ENCODE measurements around the gene FHL2. TPM values are rescaled to one million over a fixed set of nuclear protein-coding genes. Genes with fewer than 3 reads are reported as not detected.
"Not testable (repeated sequence)": the region's sequence is repeated elsewhere in the genome, so short reads cannot be mapped to it uniquely, and the experiment has no call there.

The FHL2 gene
- total RNA-seq, 1 experiment from 2014 or later: 30.7 TPM

- Histone ChIP-seq H3K4me3 (peak overlapping the region; percentile 95), H3K36me3 (peaks cover 27% of the 10 kb centered on the region), H3K27ac (peak overlapping the region; percentile 99), H3K27me3 (no peaks in the 10 kb centered on the region), H3K9me3 (replicated peaks) (no peaks in the 10 kb centered on the region), H3K4me1 (peaks cover 7% of the 10 kb centered on the region)
- DNase-seq: no peak
These were observed 62.1 kb downstream of the FHL2 start for GRCh38 chr2:105336786-105337121.

DNA sequence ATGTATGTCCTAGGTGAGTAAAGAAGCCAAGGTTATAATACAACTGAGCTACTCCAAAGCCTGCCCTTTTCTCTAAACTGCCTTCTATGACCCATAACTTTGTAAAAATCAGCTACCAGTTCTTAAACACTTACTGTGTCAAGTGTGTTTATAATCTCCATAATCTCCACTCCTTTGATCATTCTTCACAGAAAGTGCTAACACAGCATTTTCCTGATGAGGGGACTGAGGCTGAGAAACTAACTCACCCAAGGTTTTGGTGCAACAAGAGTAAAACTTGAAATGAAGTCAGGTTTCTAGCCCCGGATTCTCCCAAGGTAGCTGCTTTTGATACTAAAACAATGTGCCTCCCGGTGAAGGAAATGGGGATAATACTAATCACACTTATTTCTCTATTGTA, 63.4 kb downstream of the FHL2 start:
- Histone ChIP-seq H3K27ac (no peak overlapping the region), H3K4me1 (peaks cover 7% of the 10 kb centered on the region), H3K36me3 (peaks cover 14% of the 10 kb centered on the region), H3K9me3 (replicated peaks) (no peaks in the 10 kb centered on the region), H3K4me3 (no peak overlapping the region), H3K27me3 (no peaks in the 10 kb centered on the region)
- DNase-seq: no peak

DNA sequence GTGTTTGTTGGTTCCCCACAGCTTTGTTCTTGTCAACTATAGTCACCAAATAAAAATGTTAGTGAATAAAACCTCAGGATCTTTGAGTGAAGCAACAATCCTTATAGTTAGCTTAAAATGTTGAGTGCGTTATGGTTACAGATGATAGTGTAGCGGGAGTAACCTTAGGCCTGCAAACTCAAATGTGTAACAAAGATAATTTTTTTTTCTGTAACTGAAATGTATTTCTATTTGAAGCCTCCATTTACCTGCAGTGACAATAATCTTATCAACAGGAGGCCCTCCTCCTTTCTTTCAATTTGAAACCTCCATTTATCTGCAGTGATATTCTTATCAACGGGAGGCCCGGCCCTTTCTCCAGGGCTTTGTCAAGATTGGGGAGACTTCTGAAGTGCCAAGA, 64.6 kb downstream of the FHL2 start:
- no peak overlapping the region for H3K4me3 ChIP-seq
- H3K27ac ChIP-seq: no peak overlapping the region
- DNase-seq: no peak
- H3K9me3 ChIP-seq (replicated peaks): no peaks in the 10 kb centered on the region
- H3K4me1 ChIP-seq: peaks cover 9% of the 10 kb centered on the region
- 0 out of 2 replicates have a peak, but pooled peaks cover 5% of the 10 kb centered on the region for H3K36me3 ChIP-seq
- no peaks in the 10 kb centered on the region for H3K27me3 ChIP-seq

DNA sequence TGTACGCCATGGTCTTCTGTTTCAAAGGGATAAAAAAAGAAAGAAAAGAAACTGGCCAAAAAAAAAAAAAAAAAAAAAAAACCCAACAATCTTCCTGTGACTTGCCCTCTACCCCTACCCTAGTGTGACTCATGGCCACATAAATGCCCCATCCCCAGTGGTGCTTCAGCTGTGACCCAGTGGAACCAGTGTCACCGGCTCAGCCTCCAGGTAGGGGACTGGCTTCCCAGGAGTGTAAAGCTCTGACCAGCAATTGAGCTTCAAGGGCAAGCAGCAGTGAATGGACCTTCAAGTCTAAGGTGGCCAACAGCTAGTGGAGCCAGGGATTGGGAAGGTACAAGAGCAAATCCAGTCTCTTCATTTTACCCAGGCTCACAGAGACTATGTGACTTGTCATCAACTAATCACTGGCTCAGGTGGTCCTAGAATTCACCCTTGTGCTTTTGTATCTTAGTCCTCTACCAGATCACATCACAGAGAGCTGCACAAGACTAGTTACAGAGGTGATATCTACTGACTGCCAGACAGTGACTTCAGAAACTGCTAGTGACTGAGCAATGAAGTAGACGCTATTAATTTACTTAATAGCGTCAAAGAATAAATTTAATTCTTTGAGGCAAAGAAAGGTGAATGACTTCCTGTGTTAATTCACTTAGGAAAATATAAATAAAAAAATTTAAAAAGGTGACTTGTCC, 68.0 kb downstream of the FHL2 start:
- Histone ChIP-seq H3K9me3 (replicated peaks) (no peaks in the 10 kb centered on the region), H3K4me1 (peaks cover 15% of the 10 kb centered on the region), H3K36me3 (0 out of 2 replicates have a peak, but pooled peaks cover 5% of the 10 kb centered on the region), H3K27me3 (no peaks in the 10 kb centered on the region), H3K27ac (no peak overlapping the region), H3K4me3 (no peak overlapping the region; the same call in 1 of the 2 replicates)
- no peak for DNase-seq

DNA sequence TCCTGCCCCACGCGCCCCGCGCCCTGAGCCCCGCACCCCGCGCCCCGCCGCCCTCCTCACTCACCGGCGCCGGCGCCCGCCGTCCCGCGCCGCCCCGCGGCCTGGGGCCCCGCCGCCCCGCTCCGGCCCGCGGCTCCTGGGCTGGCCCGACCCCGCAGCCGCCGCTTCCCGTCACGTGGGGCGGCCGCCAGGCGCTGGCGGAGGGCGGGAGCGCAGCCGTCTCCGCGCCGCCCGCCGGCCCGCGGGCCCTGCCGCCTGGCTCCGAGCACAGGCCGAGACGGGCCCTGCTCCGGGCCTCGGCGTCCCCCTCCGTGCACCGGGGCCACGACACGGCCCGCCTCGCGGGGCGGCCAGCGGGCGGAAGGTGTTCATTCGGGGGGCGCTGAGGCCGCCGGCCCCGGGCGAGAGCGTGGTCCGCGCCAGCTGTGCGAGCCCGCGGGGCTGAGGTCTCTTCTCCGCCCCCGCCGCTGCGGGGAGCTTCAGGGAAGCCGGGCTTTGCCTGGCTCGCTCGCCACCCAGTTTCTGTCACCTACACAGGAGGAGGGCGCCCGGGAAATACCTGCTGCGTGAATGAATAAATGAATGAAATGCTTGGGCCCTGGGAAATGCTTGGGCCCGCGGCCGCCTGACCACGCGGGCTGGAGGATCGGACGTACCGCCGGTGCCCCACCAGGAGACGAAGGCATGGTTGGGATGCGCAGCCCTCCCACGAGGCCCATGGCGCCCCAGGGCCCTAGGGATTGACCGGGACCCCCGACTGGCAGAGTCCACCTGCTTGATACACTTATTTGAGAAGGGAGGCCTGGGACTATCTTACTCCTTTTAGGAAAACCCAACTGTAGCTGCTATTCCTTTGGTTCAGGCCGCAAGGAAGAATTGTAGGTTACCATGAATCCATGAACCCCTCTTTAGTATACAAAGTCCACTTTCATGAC, 69.0 kb downstream of the FHL2 start, which contains the start of gene TGFBRAP1:
Gene TGFBRAP1 (minus strand): TSS at position 175 of the 935 bp plus-strand sequence. CDS start 21,434 bp downstream, outside the sequence.
- Histone ChIP-seq H3K4me1 (peaks cover 25% of the 10 kb centered on the region), H3K27ac (peak within 1 kb of the TSS; percentile 95), H3K4me3 (peak within 1 kb of the TSS; percentile 95), H3K9me3 (replicated peaks) (no peaks in the 10 kb centered on the region), H3K27me3 (no peaks in the 10 kb centered on the region), H3K36me3 (0 out of 2 replicates have a peak, but pooled peaks cover 5% of the 10 kb centered on the region)
- peak; percentile 55 to 66 for DNase-seq

DNA sequence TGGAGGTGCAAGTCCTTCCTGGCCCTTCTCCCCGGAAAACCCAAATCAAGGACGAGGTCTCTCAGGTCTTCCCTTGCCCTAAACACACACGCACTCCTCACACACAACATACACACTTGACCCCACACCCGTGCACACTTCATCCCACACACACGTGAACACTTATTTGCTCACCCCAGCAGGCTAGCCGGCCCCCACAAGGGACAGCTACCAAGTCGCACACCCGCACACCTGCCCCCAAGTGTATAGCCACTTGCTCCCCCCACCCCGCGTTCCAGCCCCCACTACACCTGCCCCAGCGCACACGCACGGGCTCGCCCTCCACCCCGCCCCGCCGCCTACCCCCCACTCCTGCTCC, 69.7 kb downstream of the FHL2 start:
- no peaks in the 10 kb centered on the region for H3K9me3 ChIP-seq (replicated peaks)
- 0 out of 2 replicates have a peak, but pooled peaks cover 4% of the 10 kb centered on the region for H3K36me3 ChIP-seq
- H3K4me3 ChIP-seq: peak overlapping the region; percentile 64
- peaks cover 30% of the 10 kb centered on the region for H3K4me1 ChIP-seq
- no peak for DNase-seq
- no peaks in the 10 kb centered on the region for H3K27me3 ChIP-seq
- peak overlapping the region; percentile 58 for H3K27ac ChIP-seq

DNA sequence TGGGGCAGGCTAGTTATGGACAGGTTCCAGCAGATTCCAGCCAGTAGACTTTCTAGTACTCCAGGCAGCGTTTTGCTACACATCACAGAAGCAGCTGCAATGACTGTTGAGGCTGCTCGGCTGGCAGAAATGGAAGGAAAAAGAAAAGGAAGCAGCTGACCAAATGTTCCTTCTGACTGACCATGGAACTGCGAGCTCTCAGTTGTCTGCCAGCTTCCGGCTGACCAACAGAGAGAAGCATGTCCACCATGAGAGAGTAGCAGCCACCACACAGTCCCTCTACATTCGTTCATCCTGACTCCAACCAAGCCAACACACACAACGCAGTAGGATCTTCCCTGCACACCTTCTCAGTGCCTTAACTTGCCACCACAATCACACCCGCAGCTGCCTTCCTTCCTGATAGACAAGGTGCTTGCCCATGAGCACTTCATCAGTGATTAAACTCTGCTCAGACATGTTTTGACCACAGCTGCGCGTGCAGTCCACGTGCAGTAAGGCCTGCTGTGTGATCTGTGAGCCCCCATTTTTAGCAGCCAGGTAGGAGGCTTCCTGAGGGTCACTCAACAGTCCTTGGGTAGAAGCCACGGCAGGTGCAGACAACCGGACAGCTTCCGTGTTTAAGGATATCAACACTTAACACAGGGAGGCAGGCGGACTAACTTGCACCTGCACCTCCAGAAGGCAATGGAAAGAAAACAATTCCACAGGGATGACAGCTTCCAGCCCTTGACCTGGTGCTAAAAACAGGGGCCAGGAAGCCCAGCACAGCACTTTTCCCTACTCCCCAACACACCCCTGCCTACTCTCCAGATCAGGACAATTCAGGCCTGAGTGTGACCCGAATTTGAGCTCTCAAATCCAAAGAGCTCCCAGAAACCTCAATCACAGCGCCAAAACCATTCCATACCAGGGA, 70.3 kb downstream of the FHL2 start:
- peak; percentile 71 to 73 for DNase-seq
- Histone ChIP-seq H3K9me3 (replicated peaks) (no peaks in the 10 kb centered on the region), H3K36me3 (no peaks in the 10 kb centered on the region), H3K27ac (peak overlapping the region; percentile 58), H3K27me3 (no peaks in the 10 kb centered on the region), H3K4me3 (peak overlapping the region; percentile 64), H3K4me1 (peaks cover 37% of the 10 kb centered on the region)

DNA sequence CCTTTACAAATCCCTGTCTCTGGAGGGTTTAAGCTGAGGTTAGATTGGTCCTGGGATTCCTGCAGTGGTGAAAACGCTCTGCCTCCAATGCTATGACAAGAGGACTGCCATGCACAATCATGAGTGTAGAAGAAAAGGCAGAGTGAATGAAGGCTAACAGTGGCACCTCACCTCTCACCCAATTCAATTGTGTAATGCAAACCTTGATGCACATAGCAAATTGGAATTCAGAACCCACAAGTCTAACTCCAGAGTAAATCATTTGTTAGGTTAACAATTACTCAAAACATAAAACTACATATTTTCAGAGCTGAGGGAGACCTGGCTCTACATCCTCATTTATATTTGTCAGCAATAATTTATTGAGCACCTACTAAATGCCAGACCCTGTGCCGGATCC, 71.2 kb downstream of the FHL2 start:
- no peaks in the 10 kb centered on the region for H3K27me3 ChIP-seq
- DNase-seq: no peak
- peak overlapping the region; percentile 64; the same call in 1 of the 2 replicates for H3K4me3 ChIP-seq
- no peaks in the 10 kb centered on the region for H3K36me3 ChIP-seq
- peaks cover 40% of the 10 kb centered on the region for H3K4me1 ChIP-seq
- H3K9me3 ChIP-seq (replicated peaks): no peaks in the 10 kb centered on the region
- H3K27ac ChIP-seq: peak overlapping the region; percentile 58; the same call in 1 of the 2 replicates

- peaks cover 40% of the 10 kb centered on the region for H3K4me1 ChIP-seq
- H3K27me3 ChIP-seq; H3K4me3 ChIP-seq; DNase-seq; H3K27ac ChIP-seq; H3K36me3 ChIP-seq; H3K9me3 ChIP-seq (replicated peaks): not testable (repeated sequence)
These were observed 71.6 kb downstream of the FHL2 start for GRCh38 chr2:105327271-105327670.

GRCh38 chr2:105325389-105325963, 73.4 kb downstream of the FHL2 start:
- Histone ChIP-seq H3K9me3 (replicated peaks) (no peaks in the 10 kb centered on the region), H3K4me1 (peaks cover 43% of the 10 kb centered on the region), H3K27me3 (no peaks in the 10 kb centered on the region), H3K27ac (peak overlapping the region; percentile 92), H3K36me3 (no peaks in the 10 kb centered on the region), H3K4me3 (no peak overlapping the region)
- peak in 1 of 2 experiments; percentile 16 for DNase-seq

GRCh38 chr2:105324732-105325131, 74.1 kb downstream of the FHL2 start:
- peaks cover 48% of the 10 kb centered on the region for H3K4me1 ChIP-seq
- no peaks in the 10 kb centered on the region for H3K9me3 ChIP-seq (replicated peaks)
- peak; percentile 85 for DNase-seq
- H3K27me3 ChIP-seq: no peaks in the 10 kb centered on the region
- no peak overlapping the region for H3K4me3 ChIP-seq
- H3K27ac ChIP-seq: peak overlapping the region; percentile 92
- no peaks in the 10 kb centered on the region for H3K36me3 ChIP-seq

- Histone ChIP-seq H3K27me3 (no peaks in the 10 kb centered on the region), H3K9me3 (replicated peaks) (no peaks in the 10 kb centered on the region), H3K4me3 (no peak overlapping the region), H3K36me3 (no peaks in the 10 kb centered on the region), H3K4me1 (peaks cover 48% of the 10 kb centered on the region), H3K27ac (peak overlapping the region; percentile 92)
- DNase-seq: no peak
These were observed 74.8 kb downstream of the FHL2 start for GRCh38 chr2:105324101-105324500.

DNA sequence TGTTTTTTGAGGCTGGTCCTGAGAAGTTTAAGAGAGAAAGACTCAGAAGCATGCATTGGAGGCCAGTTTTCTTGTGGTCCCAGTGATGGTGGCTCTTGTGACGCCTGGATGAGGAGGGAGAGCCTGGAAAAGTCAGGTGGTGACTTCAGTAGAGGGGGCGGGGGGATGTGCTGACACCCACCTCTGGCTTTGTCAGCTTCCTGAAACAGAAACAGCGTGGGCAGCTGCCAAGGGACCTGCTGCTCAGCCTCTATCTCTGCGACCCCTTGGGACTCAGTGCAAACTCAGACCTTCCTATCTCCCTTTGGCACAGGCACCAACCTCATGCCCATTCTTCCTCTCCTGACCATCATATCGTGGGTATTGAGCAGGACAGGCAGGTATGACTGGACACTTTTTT, 75.7 kb downstream of the FHL2 start:
- H3K9me3 ChIP-seq (replicated peaks): no peaks in the 10 kb centered on the region
- peaks cover 48% of the 10 kb centered on the region for H3K4me1 ChIP-seq
- H3K4me3 ChIP-seq: no peak overlapping the region
- no peak overlapping the region for H3K27ac ChIP-seq
- no peaks in the 10 kb centered on the region for H3K36me3 ChIP-seq
- no peak for DNase-seq
- H3K27me3 ChIP-seq: no peaks in the 10 kb centered on the region
